Measurements from ENCODE around the gene ZNF107. TPM values are rescaled to one million over a fixed set of nuclear protein-coding genes. Genes with fewer than 3 reads are reported as not detected.

ZNF107 gene
- total RNA-seq, 1 experiment from 2014 or later, result 13.0 TPM

GRCh38 chr7:64634406-64635062 lies 31.4 kb upstream of the ZNF107 start:
- Histone ChIP-seq H3K4me1 (no peaks in the 10 kb centered on the region), H3K4me3 (ENCODE audit: low read depth, low read length) (no peak overlapping the region), H3K27me3 (replicated peaks; ENCODE audit: control insufficient read depth, insufficient read depth, low read length) (no peaks in the 10 kb centered on the region), H3K36me3 (ENCODE audit: control insufficient read depth, insufficient read depth, low read length) (no peaks in the 10 kb centered on the region), H3K9me3 (0 out of 2 replicates have a peak, but pooled peaks cover 8% of the 10 kb centered on the region)
- no peak for TF ChIP-seq CTCF (IDR thresholded peaks at IDR 0.05; ENCODE audit: insufficient read depth in 1 of 2, low read depth in 1 of 2, low read length in 1 of 2, severe bottlenecking in 1 of 2, unreplicated experiment in 1 of 2)
- Mint-ChIP-seq H3K27me3 (ENCODE audit: insufficient read depth, unreplicated experiment) (no peaks in the 10 kb centered on the region), H3K4me1 (ENCODE audit: low read depth, unreplicated experiment) (no peaks in the 10 kb centered on the region), H3K27ac (ENCODE audit: unreplicated experiment) (no peak overlapping the region), H3K9me3 (ENCODE audit: unreplicated experiment) (peaks cover 22% of the 10 kb centered on the region), H3K36me3 (ENCODE audit: insufficient read depth, unreplicated experiment) (no peaks in the 10 kb centered on the region), H3K4me3 (ENCODE audit: unreplicated experiment) (no peak overlapping the region)
- POLR2A ChIA-PET, result no interaction called here
- CTCF ChIA-PET, result no interaction called here
- DNase-seq, result no peak
- BruUV-seq (replicated peaks), result no TSS peak
- intact Hi-C loops (cut with micrococcal nuclease; ENCODE audit: unreplicated experiment), result no loop called here

- no TSS peak for BruUV-seq (replicated peaks)
- H3K9me3 Mint-ChIP-seq (ENCODE audit: unreplicated experiment), result peaks cover 32% of the 10 kb centered on the region
- H3K27ac Mint-ChIP-seq (ENCODE audit: unreplicated experiment), result no peak overlapping the region
- H3K36me3 Mint-ChIP-seq (ENCODE audit: insufficient read depth, unreplicated experiment), result no peaks in the 10 kb centered on the region
- CTCF ChIA-PET, result no interaction called here
- intact Hi-C loops (cut with micrococcal nuclease; ENCODE audit: unreplicated experiment), result no loop called here
- H3K4me1 Mint-ChIP-seq (ENCODE audit: low read depth, unreplicated experiment), result no peaks in the 10 kb centered on the region
- no peaks in the 10 kb centered on the region for H3K36me3 ChIP-seq (ENCODE audit: control insufficient read depth, insufficient read depth, low read length)
- peak in 1 of 2 experiments; percentile 37 for TF ChIP-seq CTCF (IDR thresholded peaks at IDR 0.05; ENCODE audit: insufficient read depth in 1 of 2, low read depth in 1 of 2, low read length in 1 of 2, severe bottlenecking in 1 of 2, unreplicated experiment in 1 of 2)
- H3K27me3 Mint-ChIP-seq (ENCODE audit: insufficient read depth, unreplicated experiment), result no peaks in the 10 kb centered on the region
- no peak overlapping the region for H3K4me3 Mint-ChIP-seq (ENCODE audit: unreplicated experiment)
- 0 out of 2 replicates have a peak, but pooled peaks cover 8% of the 10 kb centered on the region for H3K9me3 ChIP-seq
- no peak overlapping the region for H3K4me3 ChIP-seq (ENCODE audit: low read depth, low read length)
- POLR2A ChIA-PET, result no interaction called here
- no peaks in the 10 kb centered on the region for H3K27me3 ChIP-seq (replicated peaks; ENCODE audit: control insufficient read depth, insufficient read depth, low read length)
- DNase-seq, result no peak
- H3K4me1 ChIP-seq, result no peaks in the 10 kb centered on the region
Observed at GRCh38 chr7:64636386-64636785, 29.5 kb upstream of the ZNF107 start.

- Mint-ChIP-seq H3K27ac (ENCODE audit: unreplicated experiment) (no peak overlapping the region), H3K36me3 (ENCODE audit: insufficient read depth, unreplicated experiment) (no peaks in the 10 kb centered on the region), H3K4me3 (ENCODE audit: unreplicated experiment) (no peak overlapping the region), H3K4me1 (ENCODE audit: low read depth, unreplicated experiment) (no peaks in the 10 kb centered on the region), H3K9me3 (ENCODE audit: unreplicated experiment) (peaks cover 32% of the 10 kb centered on the region), H3K27me3 (ENCODE audit: insufficient read depth, unreplicated experiment) (no peaks in the 10 kb centered on the region)
- Histone ChIP-seq H3K4me3 (ENCODE audit: low read depth, low read length) (no peak overlapping the region), H3K27me3 (replicated peaks; ENCODE audit: control insufficient read depth, insufficient read depth, low read length) (no peaks in the 10 kb centered on the region), H3K36me3 (ENCODE audit: control insufficient read depth, insufficient read depth, low read length) (no peaks in the 10 kb centered on the region), H3K9me3 (0 out of 2 replicates have a peak, but pooled peaks cover 10% of the 10 kb centered on the region), H3K4me1 (no peaks in the 10 kb centered on the region)
- DNase-seq, result no peak
- intact Hi-C loops (cut with micrococcal nuclease; ENCODE audit: unreplicated experiment), result no loop called here
- ChIA-PET CTCF (no interaction called here), POLR2A (no interaction called here)
- no peak for TF ChIP-seq CTCF (IDR thresholded peaks at IDR 0.05; ENCODE audit: insufficient read depth in 1 of 2, low read depth in 1 of 2, low read length in 1 of 2, severe bottlenecking in 1 of 2, unreplicated experiment in 1 of 2)
- BruUV-seq (replicated peaks), result no TSS peak
Observed at GRCh38 chr7:64637521-64638445, 28.1 kb upstream of the ZNF107 start.

Data from Caco-2 (cell line).